H9 (cell line): ENCODE results near the gene ALOX12. TPM values are rescaled to one million over a fixed set of nuclear protein-coding genes. Genes with fewer than 3 reads are reported as not detected.

Experiments used
- DNase-seq: peaks from one replicate; pipeline ENCODE4 v3.0.0-alpha.2; 2017
- H2AFZ ChIP-seq: one replicate; pipeline ENCODE4 v1.6.1; 2013; ENCODE audit warnings: mild to moderate bottlenecking, low read length, control low read depth, moderate library complexity
- H2AK5ac ChIP-seq: 2 replicates; pipeline ENCODE4 v1.6.1; 2013; ENCODE audit warnings: low read length, control low read depth, mixed read lengths; ENCODE audit not compliant: insufficient read length
- H2BK120ac ChIP-seq: one replicate; pipeline ENCODE4 v1.6.1; 2013; ENCODE audit warnings: low read depth, mild to moderate bottlenecking, low read length, control low read depth, inconsistent platforms; ENCODE audit not compliant: poor library complexity, severe bottlenecking
- H2BK12ac ChIP-seq: 2 replicates; pipeline ENCODE4 v1.6.1; 2013; ENCODE audit warnings: low read length, control low read depth, mixed read lengths, low read depth; ENCODE audit not compliant: insufficient read length
- H2BK15ac ChIP-seq: 2 replicates; pipeline ENCODE4 v1.6.1; 2013; ENCODE audit warnings: low read depth, low read length, control low read depth
- H2BK20ac ChIP-seq: one replicate; pipeline ENCODE4 v1.6.1; 2013; ENCODE audit warnings: low read depth, mild to moderate bottlenecking, low read length, control low read depth, inconsistent platforms; ENCODE audit not compliant: poor library complexity, severe bottlenecking
- H2BK5ac ChIP-seq: 2 replicates; pipeline ENCODE4 v1.6.1; 2013; ENCODE audit warnings: low read length, control low read depth, mixed read lengths; ENCODE audit not compliant: insufficient read length
- H3K14ac ChIP-seq: 2 replicates; pipeline ENCODE4 v1.6.1; 2013; ENCODE audit warnings: low read length, control low read depth; ENCODE audit not compliant: insufficient read depth
- H3K18ac ChIP-seq: 2 replicates; pipeline ENCODE4 v1.6.1; 2013; ENCODE audit warnings: low read depth, mild to moderate bottlenecking, mixed read lengths, low read length, control low read depth; ENCODE audit not compliant: insufficient read length
- H3K23ac ChIP-seq: 2 replicates; pipeline ENCODE4 v1.6.1; 2013; ENCODE audit warnings: low read length, control low read depth, mixed read lengths, low read depth; ENCODE audit not compliant: insufficient read length
- H3K23me2 ChIP-seq: 2 replicates; pipeline ENCODE4 v1.6.1; 2013; ENCODE audit warnings: low read depth, mild to moderate bottlenecking, mixed read lengths, low read length, control low read depth; ENCODE audit not compliant: insufficient read length, poor library complexity, severe bottlenecking
- H3K27ac ChIP-seq: 2 replicates; pipeline ENCODE4 v1.5.1; 2013; ENCODE audit warnings: low read length, control low read depth, mixed read lengths, low read depth; ENCODE audit not compliant: insufficient read length
- H3K27me3 ChIP-seq: 2 replicates; pipeline ENCODE4 v1.6.1; 2013; ENCODE audit warnings: low read length, control low read depth, inconsistent platforms; ENCODE audit not compliant: insufficient read depth
- H3K4ac ChIP-seq: 2 replicates; pipeline ENCODE4 v1.6.1; 2013; ENCODE audit warnings: low read depth, mild to moderate bottlenecking, control low read depth, inconsistent platforms, low read length, moderate library complexity
- H3K4me1 ChIP-seq: 2 replicates; pipeline ENCODE4 v1.6.1; 2013; ENCODE audit warnings: low read length, control low read depth, inconsistent platforms; ENCODE audit not compliant: insufficient read depth
- H3K4me2 ChIP-seq: 2 replicates; pipeline ENCODE4 v1.6.1; 2013; ENCODE audit warnings: low read length, control low read depth, mixed read lengths; ENCODE audit not compliant: insufficient read length, insufficient read depth
- H3K56ac ChIP-seq: 2 replicates; pipeline ENCODE4 v1.6.1; 2013; ENCODE audit warnings: low read depth, mild to moderate bottlenecking, mixed read lengths, low read length, control low read depth; ENCODE audit not compliant: insufficient read length
- H3K79me1 ChIP-seq: 2 replicates; pipeline ENCODE4 v1.6.1; 2013; ENCODE audit warnings: low read depth, mild to moderate bottlenecking, moderate library complexity, low read length, control low read depth, inconsistent platforms; ENCODE audit not compliant: insufficient read depth, poor library complexity, severe bottlenecking
- H3K79me2 ChIP-seq: 2 replicates; pipeline ENCODE4 v1.6.1; 2013; ENCODE audit warnings: low read length, control low read depth, inconsistent platforms; ENCODE audit not compliant: insufficient read depth
- H3K9ac ChIP-seq: 2 replicates; pipeline ENCODE4 v1.6.1; 2013; ENCODE audit warnings: low read length, control low read depth, mixed read lengths; ENCODE audit not compliant: insufficient read length; ENCODE audit errors: extremely low read depth
- H3K9me3 ChIP-seq: one replicate; pipeline ENCODE4 v1.6.1; 2013; ENCODE audit warnings: low read depth, low read length, inconsistent platforms; ENCODE audit not compliant: control insufficient read depth
- H3T11ph ChIP-seq: one replicate; pipeline ENCODE4 v1.6.1; 2013; ENCODE audit warnings: mild to moderate bottlenecking, low read length, control low read depth, inconsistent platforms
- H4K20me1 ChIP-seq: one replicate; pipeline ENCODE4 v1.6.1; 2013; ENCODE audit not compliant: control insufficient read depth, insufficient read length, insufficient read depth
- H4K5ac ChIP-seq: 2 replicates; pipeline ENCODE4 v1.6.1; 2013; ENCODE audit warnings: low read depth, mild to moderate bottlenecking, mixed read lengths, low read length, control low read depth; ENCODE audit not compliant: insufficient read length
- H4K8ac ChIP-seq: replicated peaks from 2 replicates; pipeline ENCODE4 v1.6.1; 2013; ENCODE audit warnings: low read length, control low read depth, mixed read lengths, low read depth; ENCODE audit not compliant: insufficient read length
- H4K91ac ChIP-seq: 2 replicates; pipeline ENCODE4 v1.6.1; 2013; ENCODE audit warnings: low read depth, mild to moderate bottlenecking, moderate library complexity, mixed read lengths, low read length, control low read depth; ENCODE audit not compliant: insufficient read length
- H3K27ac Mint-ChIP-seq, 3 experiments: 2 replicates in 2 of 3; 3 replicates in 1 of 3; pipeline ENCODE4 v1.8.0; 2020 to 2021; ENCODE audit warnings: mixed read lengths in 3 of 3, mild to moderate bottlenecking in 1 of 3, moderate library complexity in 1 of 3
- H3K27me3 Mint-ChIP-seq: 2 replicates; pipeline ENCODE4 v1.8.0; 2021; ENCODE audit warnings: low read depth, mild to moderate bottlenecking, moderate library complexity, mixed read lengths
- H3K36me3 Mint-ChIP-seq, 3 experiments: 2 replicates in 2 of 3; 3 replicates in 1 of 3; pipeline ENCODE4 v1.8.0; 2020 to 2021; ENCODE audit warnings: low read depth in 3 of 3, mixed read lengths in 3 of 3; ENCODE audit not compliant: insufficient read depth in 1 of 3
- H3K4me1 Mint-ChIP-seq, 2 experiments: 2 replicates each; pipeline ENCODE4 v1.8.0; 2020; ENCODE audit warnings: mixed read lengths in 2 of 2
- H3K4me3 Mint-ChIP-seq, 2 experiments: 2 replicates in 1 of 2; 3 replicates in 1 of 2; pipeline ENCODE4 v1.8.0; 2020 to 2021; ENCODE audit warnings: mild to moderate bottlenecking in 2 of 2, mixed read lengths in 2 of 2, moderate library complexity in 1 of 2
- H3K9me3 Mint-ChIP-seq, 2 experiments: 2 replicates in 1 of 2; 3 replicates in 1 of 2; pipeline ENCODE4 v1.8.0; 2020; ENCODE audit warnings: mild to moderate bottlenecking in 2 of 2, mixed read lengths in 2 of 2, moderate library complexity in 1 of 2
- WGBS: extraction: QIAGEN DNeasy Blood & Tissue Kit; methylation state at CpG from one replicate; pipeline ENCODE4 v1.1.7; 2013; ENCODE audit warnings: missing lambda C conversion rate, low lambda C conversion rate, mixed read lengths; ENCODE audit not compliant: insufficient read length; ENCODE audit errors: extremely low coverage; 5-methylcytosine and 5-hydroxymethylcytosine counted together
- total RNA-seq: library from RNA; stranded (reverse); gene quantifications from 2 replicates; pipeline ENCODE4 v1.2.1, GENCODE V29; 2021
- TF ChIP-seq, protein P1 (sequence below): fragments of 200-600 bp; sonication (generic); conservative IDR thresholded peaks from 3 replicates; pipeline ENCODE4 v1.8.0; 2021; ENCODE audit warnings: antibody characterized with exemption, mild to moderate bottlenecking

ALOX12 gene
- total RNA-seq, 1 experiment from 2014 or later = 0.81 TPM

DNA sequence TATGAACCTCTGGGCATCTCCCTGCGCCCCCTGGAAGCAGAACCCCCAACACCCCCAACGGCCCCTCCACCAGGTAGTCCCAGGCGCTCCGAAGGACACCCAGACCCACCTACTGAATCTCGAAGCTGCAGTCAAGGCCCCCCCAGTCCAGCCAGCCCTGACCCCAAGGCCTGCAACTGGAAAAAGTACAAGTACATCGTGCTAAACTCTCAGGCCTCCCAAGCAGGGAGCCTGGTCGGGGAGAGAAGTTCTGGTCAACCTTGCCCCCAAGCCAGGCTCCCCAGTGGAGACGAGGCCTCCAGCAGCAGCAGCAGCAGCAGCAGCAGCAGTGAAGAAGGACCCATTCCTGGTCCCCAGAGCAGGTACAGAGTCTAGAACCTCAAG lies 28.5 kb downstream of the ALOX12 start:
- Histone ChIP-seq H3K4me2 (no peak overlapping the region), H3T11ph (no peak overlapping the region), H4K20me1 (no peaks in the 10 kb centered on the region), H2BK120ac (no peak overlapping the region), H3K79me2 (no peaks in the 10 kb centered on the region), H2AK5ac (no peak overlapping the region), H3K23me2 (peaks cover 14% of the 10 kb centered on the region), H3K18ac (no peak overlapping the region), H3K27ac (no peak overlapping the region), H4K8ac (no peak overlapping the region), H3K23ac (no peak overlapping the region), H2BK15ac (no peak overlapping the region), H3K9me3 (no peaks in the 10 kb centered on the region), H3K4me1 (0 out of 2 replicates have a peak, but pooled peaks cover 3% of the 10 kb centered on the region), H3K4ac (no peak overlapping the region), H3K9ac (no peak overlapping the region), H3K79me1 (no peaks in the 10 kb centered on the region), H4K91ac (no peak overlapping the region), H2AFZ (no peak overlapping the region), H3K27me3 (peaks cover 6% of the 10 kb centered on the region; the same call in 1 of the 2 replicates), H3K14ac (no peak overlapping the region), H3K56ac (no peak overlapping the region), H2BK12ac (no peak overlapping the region), H4K5ac (no peak overlapping the region), H2BK5ac (no peak overlapping the region), H2BK20ac (no peak overlapping the region)
- Mint-ChIP-seq H3K27ac (no peak overlapping the region), H3K36me3 (peaks cover 6 to 35% (median 18%) of the 10 kb centered on the region in 3 experiments; a peak in 6 of 7 replicates), H3K4me1 (peaks cover 20 to 34% of the 10 kb centered on the region in 2 experiments), H3K27me3 (peaks cover 44% of the 10 kb centered on the region), H3K9me3 (peaks cover 0 to 2% of the 10 kb centered on the region in 2 experiments; a peak in 1 of 5 replicates), H3K4me3 (peak overlapping the region in 1 of 2 experiments; percentile 89; a peak in 1 of 5 replicates)
- TF ChIP-seq, protein P1, sequence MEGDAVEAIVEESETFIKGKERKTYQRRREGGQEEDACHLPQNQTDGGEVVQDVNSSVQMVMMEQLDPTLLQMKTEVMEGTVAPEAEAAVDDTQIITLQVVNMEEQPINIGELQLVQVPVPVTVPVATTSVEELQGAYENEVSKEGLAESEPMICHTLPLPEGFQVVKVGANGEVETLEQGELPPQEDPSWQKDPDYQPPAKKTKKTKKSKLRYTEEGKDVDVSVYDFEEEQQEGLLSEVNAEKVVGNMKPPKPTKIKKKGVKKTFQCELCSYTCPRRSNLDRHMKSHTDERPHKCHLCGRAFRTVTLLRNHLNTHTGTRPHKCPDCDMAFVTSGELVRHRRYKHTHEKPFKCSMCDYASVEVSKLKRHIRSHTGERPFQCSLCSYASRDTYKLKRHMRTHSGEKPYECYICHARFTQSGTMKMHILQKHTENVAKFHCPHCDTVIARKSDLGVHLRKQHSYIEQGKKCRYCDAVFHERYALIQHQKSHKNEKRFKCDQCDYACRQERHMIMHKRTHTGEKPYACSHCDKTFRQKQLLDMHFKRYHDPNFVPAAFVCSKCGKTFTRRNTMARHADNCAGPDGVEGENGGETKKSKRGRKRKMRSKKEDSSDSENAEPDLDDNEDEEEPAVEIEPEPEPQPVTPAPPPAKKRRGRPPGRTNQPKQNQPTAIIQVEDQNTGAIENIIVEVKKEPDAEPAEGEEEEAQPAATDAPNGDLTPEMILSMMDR = no peak
- no peak for DNase-seq
- no CpG with 5 or more reads among the region's 8 CpGs for WGBS
